Measurements from ENCODE around the gene GRIN2C. TPM values are rescaled to one million over a fixed set of nuclear protein-coding genes. Genes with fewer than 3 reads are reported as not detected.

Gene GRIN2C
- total RNA-seq, 1 experiment from 2014 or later: 0.44 TPM

DNA sequence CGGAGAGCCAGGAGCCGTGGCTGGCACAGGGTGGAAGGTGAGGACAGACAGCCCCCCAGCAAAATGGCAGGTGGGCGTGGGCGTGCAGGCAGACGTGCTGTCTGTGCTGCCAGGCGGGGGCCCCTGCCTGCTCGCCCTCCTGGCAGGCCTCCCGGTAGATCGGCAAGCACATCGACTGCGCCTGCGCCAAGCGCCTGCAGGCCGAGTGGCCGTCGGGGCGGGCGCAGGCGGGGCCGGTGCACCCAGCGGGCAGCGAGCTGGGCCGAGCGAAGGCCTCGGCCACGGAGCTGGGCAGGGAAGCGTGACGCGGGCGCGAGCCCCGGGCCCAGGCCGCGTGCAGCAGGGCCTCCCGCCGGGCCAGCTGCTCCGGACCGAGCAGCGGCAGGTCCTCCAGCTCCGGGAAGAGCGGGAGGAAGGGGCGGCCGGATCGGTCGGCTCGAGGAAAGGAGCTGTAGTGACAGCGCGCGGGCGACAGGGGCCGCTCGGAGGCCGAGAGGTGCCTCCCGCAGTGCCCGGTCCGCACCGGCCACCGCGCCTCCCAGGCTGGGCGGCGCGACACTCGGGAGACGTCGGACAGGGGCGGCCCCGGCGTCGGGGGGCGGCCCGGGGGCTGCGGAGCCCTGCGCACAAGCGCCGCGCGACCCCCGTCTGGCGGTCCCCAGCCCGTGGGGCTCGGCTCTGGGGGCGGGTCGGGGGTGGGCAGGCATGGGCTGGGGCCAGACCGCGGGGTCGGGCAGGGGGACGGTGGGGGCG, 16.9 kb downstream of the GRIN2C start:
- Histone ChIP-seq H2AFZ (ENCODE audit: low read length) (no peak overlapping the region), H3K27ac (ENCODE audit: insufficient read length, low read depth, low read length) (no peak overlapping the region), H3K23me2 (ENCODE audit: insufficient read length, low read depth, low read length, poor library complexity, severe bottlenecking) (no peaks in the 10 kb centered on the region)

More for the DNA sequence above, 16.9 kb downstream of the GRIN2C start:
- Histone ChIP-seq H2AK5ac (ENCODE audit: insufficient read length, low read length) (no peak overlapping the region), H3K4me2 (ENCODE audit: insufficient read depth, insufficient read length, low read length) (no peak overlapping the region), H4K8ac (replicated peaks; ENCODE audit: insufficient read length, low read depth, low read length) (no peak overlapping the region), H3T11ph (ENCODE audit: low read length) (no peak overlapping the region), H3K79me1 (ENCODE audit: insufficient read depth, low read depth, low read length, poor library complexity, severe bottlenecking) (no peaks in the 10 kb centered on the region), H3K23ac (ENCODE audit: insufficient read length, low read depth, low read length) (no peak overlapping the region), H3K79me2 (ENCODE audit: insufficient read depth, low read length) (no peaks in the 10 kb centered on the region), H2BK120ac (ENCODE audit: low read depth, low read length, poor library complexity, severe bottlenecking) (no peak overlapping the region), H3K9ac (ENCODE audit: extremely low read depth, insufficient read length, low read length) (no peak overlapping the region), H4K20me1 (ENCODE audit: control insufficient read depth, insufficient read depth, insufficient read length) (no peaks in the 10 kb centered on the region), H4K91ac (ENCODE audit: insufficient read length, low read depth, low read length) (no peak overlapping the region), H2BK5ac (ENCODE audit: insufficient read length, low read length) (no peak overlapping the region), H2BK12ac (ENCODE audit: insufficient read length, low read depth, low read length) (no peak overlapping the region), H3K9me3 (ENCODE audit: control insufficient read depth, low read depth, low read length) (no peaks in the 10 kb centered on the region), H4K5ac (ENCODE audit: insufficient read length, low read depth, low read length) (no peak overlapping the region), H3K27me3 (ENCODE audit: insufficient read depth, low read length) (peaks cover 12% of the 10 kb centered on the region), H2BK20ac (ENCODE audit: low read depth, low read length, poor library complexity, severe bottlenecking) (no peak overlapping the region), H3K4ac (ENCODE audit: low read depth, low read length) (no peak overlapping the region), H2BK15ac (ENCODE audit: low read depth, low read length) (no peak overlapping the region), H3K14ac (ENCODE audit: insufficient read depth, low read length) (no peak overlapping the region; the same call in 1 of the 2 replicates), H3K56ac (ENCODE audit: insufficient read length, low read depth, low read length) (no peak overlapping the region), H3K18ac (ENCODE audit: insufficient read length, low read depth, low read length) (no peak overlapping the region), H3K4me1 (ENCODE audit: insufficient read depth, low read length) (peaks cover 2% of the 10 kb centered on the region; the same call in 1 of the 2 replicates)
- Mint-ChIP-seq H3K4me1 (peaks cover 18 to 25% of the 10 kb centered on the region in 2 experiments), H3K9me3 (no peaks in the 10 kb centered on the region), H3K27me3 (ENCODE audit: low read depth) (peaks cover 63% of the 10 kb centered on the region), H3K36me3 (ENCODE audit: insufficient read depth in 1 of 3, low read depth in 3 of 3) (peaks cover 0 to 6% (median 4%) of the 10 kb centered on the region in 3 experiments; a peak in 1 of 7 replicates), H3K4me3 (no peak overlapping the region; a peak in 1 of 5 replicates), H3K27ac (no peak overlapping the region)
- peak; percentile 88 for DNase-seq
- no CpG with 5 or more reads among the region's 88 CpGs for WGBS (ENCODE audit: extremely low coverage, insufficient read length, low lambda C conversion rate)
- TF ChIP-seq, protein P1, sequence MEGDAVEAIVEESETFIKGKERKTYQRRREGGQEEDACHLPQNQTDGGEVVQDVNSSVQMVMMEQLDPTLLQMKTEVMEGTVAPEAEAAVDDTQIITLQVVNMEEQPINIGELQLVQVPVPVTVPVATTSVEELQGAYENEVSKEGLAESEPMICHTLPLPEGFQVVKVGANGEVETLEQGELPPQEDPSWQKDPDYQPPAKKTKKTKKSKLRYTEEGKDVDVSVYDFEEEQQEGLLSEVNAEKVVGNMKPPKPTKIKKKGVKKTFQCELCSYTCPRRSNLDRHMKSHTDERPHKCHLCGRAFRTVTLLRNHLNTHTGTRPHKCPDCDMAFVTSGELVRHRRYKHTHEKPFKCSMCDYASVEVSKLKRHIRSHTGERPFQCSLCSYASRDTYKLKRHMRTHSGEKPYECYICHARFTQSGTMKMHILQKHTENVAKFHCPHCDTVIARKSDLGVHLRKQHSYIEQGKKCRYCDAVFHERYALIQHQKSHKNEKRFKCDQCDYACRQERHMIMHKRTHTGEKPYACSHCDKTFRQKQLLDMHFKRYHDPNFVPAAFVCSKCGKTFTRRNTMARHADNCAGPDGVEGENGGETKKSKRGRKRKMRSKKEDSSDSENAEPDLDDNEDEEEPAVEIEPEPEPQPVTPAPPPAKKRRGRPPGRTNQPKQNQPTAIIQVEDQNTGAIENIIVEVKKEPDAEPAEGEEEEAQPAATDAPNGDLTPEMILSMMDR (conservative IDR thresholded peaks at IDR 0.05): peak; percentile 70

Measured in H9 (cell line).